Astrocyte (in vitro differentiated cells and primary cell): ENCODE data around the gene CRIM1.

Source experiments
- EZH2 ChIP-seq: IDR thresholded peaks from 2 replicates; pipeline ENCODE4 v1.6.1; 2012; ENCODE audit warnings: mild to moderate bottlenecking, low read length, inconsistent platforms; ENCODE audit not compliant: insufficient read depth
- TF ChIP-seq, protein P1 (sequence below): IDR thresholded peaks from 2 replicates; pipeline ENCODE4 v1.5.1; 2011; ENCODE audit warnings: low read depth, mild to moderate bottlenecking, inconsistent platforms, low read length, moderate library complexity; ENCODE audit not compliant: insufficient read depth

DNA sequence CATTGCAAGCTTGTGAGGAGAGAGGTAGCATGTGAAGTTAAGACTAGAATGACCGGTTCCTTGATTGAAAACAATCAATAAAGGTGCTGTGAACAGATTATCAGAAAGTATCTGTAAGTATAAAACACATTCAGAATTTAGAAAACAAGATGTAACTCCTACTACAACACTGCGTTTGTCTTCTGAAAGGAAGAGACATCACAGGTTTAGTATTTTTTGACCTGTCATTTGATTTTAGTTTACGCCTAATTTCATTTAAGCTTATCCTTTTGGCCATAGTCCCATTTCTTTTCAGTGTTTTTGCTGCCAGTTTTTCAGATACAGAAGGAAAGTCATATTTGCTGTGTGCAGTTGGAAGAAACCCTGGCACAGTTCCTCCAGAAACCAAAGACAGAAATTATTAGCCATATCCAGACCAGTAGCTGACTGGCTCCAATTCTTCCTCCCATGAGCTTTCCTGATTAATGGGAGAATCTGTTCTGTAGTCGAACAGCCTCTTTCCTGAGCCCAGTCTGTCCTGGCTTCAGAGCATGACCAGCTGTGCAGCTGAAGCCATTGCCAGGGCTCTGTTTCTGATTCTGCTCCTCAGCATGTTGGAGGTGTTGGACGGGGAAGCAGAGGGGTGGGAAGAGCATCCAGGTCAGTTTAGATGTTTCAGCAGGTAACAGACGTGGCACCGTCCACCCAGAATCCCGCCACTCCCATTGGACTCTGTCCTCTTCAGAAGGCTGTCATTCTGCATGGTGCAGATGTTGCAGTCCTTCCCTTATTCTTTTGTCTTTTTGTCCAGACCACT lies 61.0 kb downstream of the CRIM1 start:
- TF ChIP-seq, protein P1, sequence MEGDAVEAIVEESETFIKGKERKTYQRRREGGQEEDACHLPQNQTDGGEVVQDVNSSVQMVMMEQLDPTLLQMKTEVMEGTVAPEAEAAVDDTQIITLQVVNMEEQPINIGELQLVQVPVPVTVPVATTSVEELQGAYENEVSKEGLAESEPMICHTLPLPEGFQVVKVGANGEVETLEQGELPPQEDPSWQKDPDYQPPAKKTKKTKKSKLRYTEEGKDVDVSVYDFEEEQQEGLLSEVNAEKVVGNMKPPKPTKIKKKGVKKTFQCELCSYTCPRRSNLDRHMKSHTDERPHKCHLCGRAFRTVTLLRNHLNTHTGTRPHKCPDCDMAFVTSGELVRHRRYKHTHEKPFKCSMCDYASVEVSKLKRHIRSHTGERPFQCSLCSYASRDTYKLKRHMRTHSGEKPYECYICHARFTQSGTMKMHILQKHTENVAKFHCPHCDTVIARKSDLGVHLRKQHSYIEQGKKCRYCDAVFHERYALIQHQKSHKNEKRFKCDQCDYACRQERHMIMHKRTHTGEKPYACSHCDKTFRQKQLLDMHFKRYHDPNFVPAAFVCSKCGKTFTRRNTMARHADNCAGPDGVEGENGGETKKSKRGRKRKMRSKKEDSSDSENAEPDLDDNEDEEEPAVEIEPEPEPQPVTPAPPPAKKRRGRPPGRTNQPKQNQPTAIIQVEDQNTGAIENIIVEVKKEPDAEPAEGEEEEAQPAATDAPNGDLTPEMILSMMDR = no peak
- TF ChIP-seq EZH2 = no peak
